ENCODE measurements around the gene TCF7L1.
"Not testable (repeated sequence)": the region's sequence is repeated elsewhere in the genome, so short reads cannot be mapped to it uniquely, and the experiment has no call there.

Gene TCF7L1

DNA sequence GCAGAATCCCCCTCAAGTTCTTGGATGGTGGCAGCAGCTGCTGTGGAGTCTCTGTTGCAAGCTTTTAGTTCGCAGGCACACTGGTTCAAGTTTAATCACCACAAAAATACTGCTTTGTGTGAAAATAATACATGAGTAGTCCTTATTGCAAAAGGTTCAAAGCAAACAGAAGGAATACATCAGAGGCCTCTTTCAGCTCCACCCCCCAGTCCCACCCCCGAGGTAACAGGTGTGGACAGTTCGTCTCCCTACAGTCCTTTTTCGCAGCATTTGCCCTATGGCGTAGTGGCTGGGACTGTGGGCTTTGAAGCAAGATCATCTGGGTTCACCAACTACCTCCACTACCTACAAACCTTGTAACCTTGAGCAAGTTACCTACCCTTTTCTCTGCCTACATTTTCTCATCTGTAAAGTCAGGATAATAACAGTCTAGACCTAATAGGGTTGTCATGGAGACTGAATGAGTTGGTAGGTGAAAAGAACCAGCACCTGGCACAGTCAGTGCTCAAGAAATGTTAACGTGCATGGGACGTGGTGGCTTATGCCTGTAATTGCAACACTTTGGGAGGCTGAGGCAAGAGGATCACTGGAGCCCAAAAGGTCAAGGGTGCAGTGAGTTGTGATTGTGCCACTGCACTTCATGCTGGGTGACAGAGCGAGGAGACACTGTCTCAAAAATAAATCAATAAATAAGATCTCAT is 61.7 kb downstream of the TCF7L1 start:
- no peak overlapping the region for H3K4me2 ChIP-seq
- H3K36me3 ChIP-seq, result no peaks in the 10 kb centered on the region
- no peak overlapping the region for H3K4me3 ChIP-seq
- no peak overlapping the region for H3K9ac ChIP-seq
- H3K27ac ChIP-seq, result no peak overlapping the region
- H3K9me3 ChIP-seq (replicated peaks in 1 of 11), result no peaks in the 10 kb centered on the region
- no peaks in the 10 kb centered on the region for H4K20me1 ChIP-seq
- no peaks in the 10 kb centered on the region for H3K4me1 ChIP-seq
- H3K27me3 ChIP-seq, result no peaks in the 10 kb centered on the region
- TF ChIP-seq Cebpa-rat (IDR thresholded peaks at IDR 0.05), result 0 out of 22 replicates have a peak, but pooled peaks of 1 of the 11 experiments have one; percentile 6

DNA sequence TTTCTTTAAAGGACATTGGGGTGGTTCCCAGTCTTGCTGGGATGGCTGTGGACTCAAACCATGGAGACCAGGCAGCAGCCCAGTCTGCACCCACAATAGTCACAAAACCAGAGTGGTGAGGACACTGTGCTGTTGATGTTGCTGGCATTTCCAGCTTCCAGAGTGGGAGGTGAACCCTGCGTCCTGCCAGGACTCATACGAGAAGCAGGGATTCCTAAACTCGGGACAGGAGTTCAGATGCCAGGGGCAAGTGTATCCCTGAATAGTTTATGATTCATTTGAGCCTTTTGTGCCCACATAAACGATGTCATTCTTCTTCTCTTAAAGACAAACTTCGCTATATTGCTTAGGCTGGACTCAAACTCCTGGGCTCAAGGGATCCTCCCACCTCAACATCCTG is 62.8 kb downstream of the TCF7L1 start:
- Histone ChIP-seq H3K27me3 (no peaks in the 10 kb centered on the region), H3K4me2 (no peak overlapping the region), H3K9me3 (replicated peaks in 1 of 11) (no peaks in the 10 kb centered on the region), H3K9ac (no peak overlapping the region), H3K4me3 (no peak overlapping the region), H4K20me1 (no peaks in the 10 kb centered on the region), H3K4me1 (no peaks in the 10 kb centered on the region), H3K36me3 (no peaks in the 10 kb centered on the region), H3K27ac (no peak overlapping the region)
- TF ChIP-seq Cebpa-rat (IDR thresholded peaks at IDR 0.05), result no peak

DNA sequence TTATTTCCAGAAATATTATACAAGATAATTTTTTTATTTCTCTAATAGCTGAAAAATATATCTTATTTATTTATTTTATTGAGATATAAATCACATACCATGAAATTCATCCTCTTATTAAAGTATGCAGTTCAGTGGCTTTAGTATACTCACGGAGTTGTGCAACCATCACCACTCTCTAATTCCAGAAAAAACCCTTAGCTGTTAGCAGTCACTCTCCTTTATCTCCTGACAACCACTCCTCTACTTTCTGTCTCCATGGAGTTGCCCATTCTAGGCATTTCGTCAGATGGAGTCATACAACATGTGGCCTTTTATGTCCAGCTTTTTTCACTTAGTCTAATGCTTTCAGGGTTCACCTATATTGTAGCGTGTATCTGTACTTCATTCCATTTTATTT is 66.5 kb downstream of the TCF7L1 start:
- H3K4me3 ChIP-seq, result no peak overlapping the region
- no peaks in the 10 kb centered on the region for H3K4me1 ChIP-seq
- H3K27me3 ChIP-seq, result no peaks in the 10 kb centered on the region
- no peak overlapping the region for H3K4me2 ChIP-seq
- H3K36me3 ChIP-seq, result no peaks in the 10 kb centered on the region
- TF ChIP-seq Cebpa-rat (IDR thresholded peaks at IDR 0.05), result no peak
- no peak overlapping the region for H3K27ac ChIP-seq
- H3K9ac ChIP-seq, result no peak overlapping the region
- no peaks in the 10 kb centered on the region for H4K20me1 ChIP-seq
- H3K9me3 ChIP-seq (replicated peaks in 1 of 11), result no peaks in the 10 kb centered on the region

DNA sequence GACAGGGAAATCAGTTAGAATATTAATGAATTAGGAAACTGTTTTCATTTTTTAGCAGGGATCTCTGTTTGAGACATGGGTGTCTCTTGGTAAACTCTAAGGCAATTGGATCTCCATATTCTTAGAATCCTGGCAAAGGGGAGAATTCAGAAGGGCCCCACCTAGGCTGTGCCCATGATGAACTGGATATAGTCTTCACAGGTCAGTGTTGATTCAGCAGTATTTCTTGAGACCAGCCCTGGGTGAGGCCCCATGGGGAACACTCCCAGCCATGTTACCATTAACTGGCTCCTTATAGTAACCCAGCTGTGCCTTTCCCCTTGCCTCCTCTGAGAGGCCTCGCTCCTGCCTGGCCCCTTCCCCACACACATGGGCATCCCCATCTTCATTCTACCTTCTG is 76.7 kb downstream of the TCF7L1 start:
- no peaks in the 10 kb centered on the region for H3K27me3 ChIP-seq
- H3K9me3 ChIP-seq (replicated peaks in 1 of 11), result no peaks in the 10 kb centered on the region
- no peak overlapping the region for H3K9ac ChIP-seq
- no peak for TF ChIP-seq Cebpa-rat (IDR thresholded peaks at IDR 0.05)
- no peak overlapping the region for H3K4me2 ChIP-seq
- peaks cover 0 to 11% (median 9%) of the 10 kb centered on the region in 10 experiments; a peak in 18 of 20 replicates for H3K4me1 ChIP-seq
- H4K20me1 ChIP-seq, result no peaks in the 10 kb centered on the region
- H3K36me3 ChIP-seq, result no peaks in the 10 kb centered on the region
- no peak overlapping the region for H3K27ac ChIP-seq
- no peak overlapping the region for H3K4me3 ChIP-seq

DNA sequence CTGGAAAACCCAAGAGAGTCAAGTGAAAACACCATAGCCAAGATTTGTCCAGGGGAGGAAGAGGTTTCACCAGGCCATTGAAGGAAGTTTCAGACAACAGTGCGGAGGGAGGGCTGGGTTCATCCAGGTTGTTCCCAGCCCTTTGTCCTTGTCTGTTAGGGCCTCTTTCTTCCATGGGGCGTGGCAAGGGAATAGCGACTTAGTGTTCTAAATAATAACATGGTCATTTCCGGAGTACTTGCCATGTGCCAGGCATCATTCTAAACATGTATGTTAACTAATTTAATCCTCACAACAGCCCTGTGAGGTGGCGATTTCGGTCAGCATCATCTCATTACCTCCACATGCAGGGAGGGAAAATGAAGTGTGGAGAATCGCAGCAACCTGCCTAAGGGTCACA is 77.3 kb downstream of the TCF7L1 start:
- no peaks in the 10 kb centered on the region for H3K36me3 ChIP-seq
- H3K9me3 ChIP-seq (replicated peaks in 1 of 11), result no peaks in the 10 kb centered on the region
- no peak overlapping the region for H3K4me3 ChIP-seq
- no peaks in the 10 kb centered on the region for H4K20me1 ChIP-seq
- H3K27me3 ChIP-seq, result no peaks in the 10 kb centered on the region
- H3K4me1 ChIP-seq, result peaks cover 0 to 11% (median 9%) of the 10 kb centered on the region in 10 experiments; a peak in 18 of 20 replicates
- no peak overlapping the region for H3K4me2 ChIP-seq
- no peak overlapping the region for H3K27ac ChIP-seq
- H3K9ac ChIP-seq, result no peak overlapping the region
- no peak for TF ChIP-seq Cebpa-rat (IDR thresholded peaks at IDR 0.05)

DNA sequence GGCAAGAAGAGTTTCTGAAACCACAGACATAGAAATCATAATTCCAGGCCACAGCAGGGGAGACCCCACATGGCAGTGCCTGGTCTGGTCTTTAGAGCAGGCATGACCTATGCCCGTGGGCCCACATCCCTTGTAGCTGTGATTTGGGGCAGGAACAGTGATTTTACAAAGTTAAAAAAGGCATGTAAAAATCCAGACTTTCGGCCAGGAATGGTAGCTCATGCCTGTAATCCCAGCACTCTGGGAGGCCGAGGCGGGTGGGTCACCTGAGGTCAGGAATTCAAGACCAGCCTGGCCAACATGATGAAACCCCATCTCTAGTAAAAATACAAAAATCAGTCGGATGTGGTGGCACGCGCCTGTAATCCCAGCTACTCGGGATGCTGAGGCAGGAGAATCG is 78.4 kb downstream of the TCF7L1 start:
- H3K27ac ChIP-seq; H3K4me3 ChIP-seq; H3K36me3 ChIP-seq; H3K9ac ChIP-seq; H3K9me3 ChIP-seq (replicated peaks in 1 of 11); H3K4me2 ChIP-seq; H3K27me3 ChIP-seq; H4K20me1 ChIP-seq: not testable (repeated sequence)
- peaks cover 0 to 11% (median 9%) of the 10 kb centered on the region in 10 experiments; a peak in 18 of 20 replicates for H3K4me1 ChIP-seq

DNA sequence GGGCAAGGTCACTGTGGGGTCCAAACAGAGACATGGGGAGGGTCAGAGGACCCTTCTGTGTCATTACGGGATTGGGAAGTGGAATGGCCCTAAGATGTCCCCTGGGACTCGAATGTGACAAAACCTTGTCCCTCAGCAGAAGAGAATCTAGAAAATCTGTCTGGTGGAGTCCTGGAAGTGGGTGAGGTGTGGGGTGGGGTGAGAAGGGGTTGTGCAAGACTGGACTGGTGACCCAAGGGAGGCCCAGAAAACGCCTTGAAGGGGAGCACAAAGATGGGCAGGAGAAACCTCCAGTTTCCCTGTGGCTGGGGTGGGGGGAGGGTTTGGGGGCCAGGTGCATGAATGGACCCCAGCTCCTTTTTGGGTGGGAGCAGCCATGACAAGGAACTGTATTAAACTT is 79.6 kb downstream of the TCF7L1 start:
- peaks cover 0 to 11% (median 9%) of the 10 kb centered on the region in 10 experiments; a peak in 18 of 20 replicates for H3K4me1 ChIP-seq
- no peak for TF ChIP-seq Cebpa-rat (IDR thresholded peaks at IDR 0.05)
- H3K27me3 ChIP-seq, result no peaks in the 10 kb centered on the region
- H3K36me3 ChIP-seq, result no peaks in the 10 kb centered on the region
- no peaks in the 10 kb centered on the region for H3K9me3 ChIP-seq (replicated peaks in 1 of 11)
- H3K27ac ChIP-seq, result no peak overlapping the region
- H3K4me2 ChIP-seq, result no peak overlapping the region
- no peak overlapping the region for H3K9ac ChIP-seq
- no peaks in the 10 kb centered on the region for H4K20me1 ChIP-seq
- no peak overlapping the region for H3K4me3 ChIP-seq

DNA sequence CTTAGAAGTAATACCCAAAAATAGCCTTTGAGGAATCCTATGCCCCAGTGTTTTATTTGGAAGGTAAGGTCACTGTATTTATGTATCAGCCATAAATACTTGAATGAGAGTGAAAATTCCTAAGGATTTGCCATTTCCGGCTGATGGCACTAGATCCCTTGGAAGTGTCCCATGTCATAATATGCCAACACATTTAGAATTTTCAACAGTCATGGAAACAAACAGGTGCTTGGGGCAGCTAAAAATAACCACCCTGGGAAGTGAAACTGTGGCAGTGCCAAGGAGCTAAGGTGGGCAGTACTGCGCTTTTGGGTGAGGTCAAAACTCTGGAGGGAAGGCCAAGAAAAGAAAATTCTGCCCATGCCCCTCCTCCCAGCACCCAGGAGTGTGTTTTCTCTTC is 80.2 kb downstream of the TCF7L1 start:
- Histone ChIP-seq H3K27ac (no peak overlapping the region), H3K4me3 (no peak overlapping the region), H3K9me3 (replicated peaks in 1 of 11) (no peaks in the 10 kb centered on the region), H3K9ac (no peak overlapping the region), H3K27me3 (no peaks in the 10 kb centered on the region), H3K4me1 (peaks cover 0 to 11% (median 9%) of the 10 kb centered on the region in 10 experiments; a peak in 18 of 20 replicates), H4K20me1 (no peaks in the 10 kb centered on the region), H3K4me2 (peak overlapping the region in 10 of 11 experiments; percentile 11 to 59 (median 48); a peak in 17 of 22 replicates), H3K36me3 (no peaks in the 10 kb centered on the region)
- TF ChIP-seq Cebpa-rat (IDR thresholded peaks at IDR 0.05), result no peak

DNA sequence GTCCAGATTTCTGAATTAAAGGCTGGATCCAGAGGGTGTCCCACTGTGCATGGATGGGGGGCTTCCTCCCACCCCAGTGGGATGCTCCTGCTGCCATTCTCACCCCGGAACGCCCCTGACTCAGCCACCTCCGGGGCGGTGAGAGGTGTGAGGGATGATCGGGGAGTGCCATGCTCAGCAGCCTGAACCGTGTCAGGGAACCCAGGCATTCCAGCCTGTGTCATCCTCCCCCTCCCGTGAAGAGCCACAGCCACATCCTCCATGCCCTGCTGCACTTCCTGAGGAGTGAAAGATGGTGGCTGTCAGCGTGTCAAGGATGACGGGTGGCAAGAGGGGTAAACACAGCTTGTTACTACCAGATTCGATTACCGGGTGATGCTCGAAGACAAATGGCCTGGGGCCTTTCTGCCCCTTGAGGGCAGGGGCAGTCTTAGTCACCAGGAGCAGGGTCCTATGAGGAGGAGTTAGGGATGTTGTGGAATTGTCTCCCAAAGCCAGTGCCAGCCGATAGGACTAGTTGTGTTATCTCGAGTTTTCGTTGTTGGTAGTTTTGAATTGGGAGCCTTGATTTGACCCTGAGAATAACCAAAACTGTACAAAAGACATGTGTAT is 80.8 kb downstream of the TCF7L1 start:
- Histone ChIP-seq H3K4me1 (peaks cover 0 to 11% (median 9%) of the 10 kb centered on the region in 10 experiments; a peak in 18 of 20 replicates), H3K9me3 (replicated peaks in 1 of 11) (no peaks in the 10 kb centered on the region), H3K9ac (no peak overlapping the region), H3K36me3 (no peaks in the 10 kb centered on the region), H3K27ac (no peak overlapping the region), H3K27me3 (no peaks in the 10 kb centered on the region), H4K20me1 (no peaks in the 10 kb centered on the region), H3K4me3 (no peak overlapping the region), H3K4me2 (peak overlapping the region in 10 of 11 experiments; percentile 11 to 59 (median 48); a peak in 18 of 22 replicates)
- no peak for TF ChIP-seq Cebpa-rat (IDR thresholded peaks at IDR 0.05)

DNA sequence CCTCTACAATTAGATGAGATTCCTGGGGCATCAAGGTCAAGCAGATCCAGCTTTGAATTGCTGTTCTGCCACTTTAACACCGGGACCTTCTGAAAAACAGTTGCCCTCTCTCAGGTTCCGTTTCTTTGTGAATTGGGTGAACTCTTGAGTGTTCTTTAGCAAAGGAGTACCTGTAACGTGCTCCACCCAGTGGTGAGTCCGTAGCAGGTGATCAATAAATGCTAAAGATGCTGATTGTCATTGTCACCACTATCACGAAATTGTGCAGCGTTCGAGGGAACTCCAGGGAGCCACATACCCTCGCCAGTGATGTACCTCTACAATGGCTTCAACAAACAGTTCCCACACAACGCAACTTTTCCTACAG is 81.9 kb downstream of the TCF7L1 start:
- no peaks in the 10 kb centered on the region for H4K20me1 ChIP-seq
- H3K9ac ChIP-seq, result no peak overlapping the region
- no peak for TF ChIP-seq Cebpa-rat (IDR thresholded peaks at IDR 0.05)
- no peaks in the 10 kb centered on the region for H3K9me3 ChIP-seq (replicated peaks in 1 of 11)
- no peaks in the 10 kb centered on the region for H3K27me3 ChIP-seq
- H3K4me3 ChIP-seq, result no peak overlapping the region
- no peaks in the 10 kb centered on the region for H3K36me3 ChIP-seq
- H3K4me2 ChIP-seq, result no peak overlapping the region
- peaks cover 0 to 11% (median 9%) of the 10 kb centered on the region in 10 experiments; a peak in 18 of 20 replicates for H3K4me1 ChIP-seq
- H3K27ac ChIP-seq, result no peak overlapping the region
